HepG2 (cell line): ENCODE results near the gene EPHA4. TPM values are rescaled to one million over a fixed set of nuclear protein-coding genes. Genes with fewer than 3 reads are reported as not detected.

ENCODE experiments used
- ATAC-seq: fragments of 200-7000 bp; cut with Tn5 transposase; 3 replicates; pipeline ENCODE4 v1.9.1; 2020; ENCODE audit warnings: mild to moderate bottlenecking, moderate library complexity
- BruUV-seq: library from RNA; stranded (reverse); fragments of 400-500 nt; replicated peaks from 2 replicates; lab custom pipeline; 2021; lab: Mats Ljungman, UMichigan
- CTCF ChIA-PET: fragments of 300-600 bp; formaldehyde crosslinking; extraction: SDS; loops from one replicate; lab custom pipeline; 2021; ENCODE audit warnings: low total read pairs, inconsistent platforms, low intra/inter-chr PET ratio; lab: Yijun Ruan, JAX
- POLR2A ChIA-PET: fragments of 350-600 bp; sonication (Branson Sonifier 250); formaldehyde crosslinking; loops from one replicate; lab custom pipeline; 2020; ENCODE audit warnings: antibody characterized with exemption, inconsistent platforms; lab: Yijun Ruan, JAX
- DNase-seq: peaks from one replicate; pipeline ENCODE4 v3.0.0-alpha.2; 2015; ENCODE audit warnings: low spot score
- FAIRE-seq: peaks from 3 replicates; lab custom pipeline; 2011; peaks lifted over from hg19 to GRCh38; lab: Jason Lieb, UNC
- H2AFZ ChIP-seq: one replicate; pipeline ENCODE4 v1.6.1; 2011; ENCODE audit warnings: low read length, inconsistent platforms
- H3K27ac ChIP-seq: fragments of 300-600 bp; 3 replicates; pipeline ENCODE4 v1.8.0; 2011; ENCODE audit warnings: mixed run types, mild to moderate bottlenecking, mixed read lengths, low read length, inconsistent platforms; ENCODE audit not compliant: insufficient read depth; ENCODE audit errors: extremely low read length
- H3K27me3 ChIP-seq, 2 experiments: fragments of 200-600 bp in 1 of 2; 2 replicates in 1 of 2; 3 replicates in 1 of 2; pipeline versions ENCODE4 v1.6.0 to v1.8.0; 2011; ENCODE audit warnings: low read length in 2 of 2, mild to moderate bottlenecking in 2 of 2, moderate library complexity in 2 of 2, inconsistent platforms in 1 of 2; ENCODE audit not compliant: insufficient read depth in 2 of 2, control insufficient read depth in 1 of 2
- H3K36me3 ChIP-seq, 2 experiments: fragments of 200-600 bp in 1 of 2; replicated peaks in 1 of 2; 2 replicates in 1 of 2; 3 replicates in 1 of 2; pipeline versions ENCODE4 v1.5.1 to v1.8.0; 2011; ENCODE audit warnings: low read length in 2 of 2, inconsistent platforms in 1 of 2; ENCODE audit not compliant: insufficient read depth in 2 of 2, control insufficient read depth in 1 of 2
- H3K4me1 ChIP-seq: 2 replicates; pipeline ENCODE4 v1.5.1; 2012; ENCODE audit warnings: low read length, inconsistent platforms; ENCODE audit not compliant: insufficient read depth
- H3K4me2 ChIP-seq: 2 replicates; pipeline ENCODE4 v1.6.0; 2011; ENCODE audit warnings: low read depth, low read length, inconsistent platforms
- H3K4me3 ChIP-seq, 3 experiments: fragments of 200-600 bp in 1 of 3; sonication (generic), shearing (Covaris generic) in 1 of 3; replicated peaks in 1 of 3; 2 replicates each; pipeline ENCODE4 v1.5.1; 2011 to 2016; ENCODE audit warnings: low read length in 3 of 3, inconsistent platforms in 2 of 3, low read depth in 2 of 3, mild to moderate bottlenecking in 2 of 3, control low read depth in 1 of 3, mixed read lengths in 1 of 3; ENCODE audit not compliant: insufficient read depth in 1 of 3
- H3K79me2 ChIP-seq: one replicate; pipeline ENCODE4 v1.6.1; 2011; ENCODE audit warnings: low read length, inconsistent platforms; ENCODE audit not compliant: insufficient read depth
- H3K9ac ChIP-seq: 2 replicates; pipeline ENCODE4 v1.6.0; 2011; ENCODE audit warnings: mild to moderate bottlenecking, low read depth, low read length, inconsistent platforms; ENCODE audit not compliant: insufficient read depth
- H3K9me3 ChIP-seq: 2 replicates; pipeline ENCODE4 v1.5.1; 2012; ENCODE audit warnings: mild to moderate bottlenecking, low read length
- H4K20me1 ChIP-seq: 2 replicates; pipeline ENCODE4 v1.6.0; 2011; ENCODE audit warnings: inconsistent platforms, mild to moderate bottlenecking, low read length, moderate library complexity; ENCODE audit not compliant: insufficient read depth
- ESRRA ChIP-seq: sonication (generic); formaldehyde crosslinking; IDR thresholded peaks from 2 replicates; pipeline ENCODE4 v1.5.1; 2020; ENCODE audit warnings: mild to moderate bottlenecking, low read depth, missing genetic modification reagents
- ISX ChIP-seq: sonication (generic); formaldehyde crosslinking; conservative IDR thresholded peaks from 2 replicates; pipeline ENCODE4 v1.5.0; 2020; ENCODE audit warnings: missing genetic modification reagents
- RBM39 ChIP-seq: fragments of 200-400 bp; formaldehyde crosslinking; IDR thresholded peaks from one replicate; pipeline ENCODE4 v1.6.1; 2018; ENCODE audit warnings: antibody characterized with exemption, mild to moderate bottlenecking, low read depth, low read length; ENCODE audit not compliant: poor library complexity, severe bottlenecking
- SALL1 ChIP-seq: sonication (generic); formaldehyde crosslinking; IDR thresholded peaks from 2 replicates; pipeline ENCODE4 v1.8.0; 2022; ENCODE audit warnings: mild to moderate bottlenecking, missing genetic modification reagents
- TMF1 ChIP-seq: sonication (generic); formaldehyde crosslinking; IDR thresholded peaks from 2 replicates; pipeline ENCODE4 v1.8.1; 2022; ENCODE audit warnings: low read depth, missing genetic modification reagents
- ZBTB7B ChIP-seq: sonication (generic); formaldehyde crosslinking; IDR thresholded peaks from 2 replicates; pipeline ENCODE4 v1.4.0; 2020; ENCODE audit warnings: missing genetic modification reagents
- ZFP37 ChIP-seq: sonication (generic); formaldehyde crosslinking; IDR thresholded peaks from 2 replicates; pipeline ENCODE4 v1.4.0; 2020; ENCODE audit warnings: missing genetic modification reagents, borderline replicate concordance
- ZNF205 ChIP-seq: IDR thresholded peaks from 2 replicates; pipeline ENCODE4 v1.6.1; 2018; ENCODE audit warnings: missing biosample characterization, missing genetic modification reagents
- ZNF264 ChIP-seq: sonication (generic); formaldehyde crosslinking; IDR thresholded peaks from 2 replicates; pipeline ENCODE4 v1.4.0; 2020; ENCODE audit warnings: missing genetic modification reagents
- WGBS: methylation state at CpG from one replicate; pipeline ENCODE4 v1.1.6; 2017; ENCODE audit warnings: low lambda C conversion rate; 5-methylcytosine and 5-hydroxymethylcytosine counted together
- in situ Hi-C: cut with HindIII; loops from 2 replicates; pipeline ENCODE4 v1.10.0; 2017; ENCODE audit warnings: low pct_unique_long_range_greater_than_20kb; ENCODE audit not compliant: extremely low pct_ligation_motif_present
- intact Hi-C: fragments of 100-400 bp; cut with micrococcal nuclease; formaldehyde crosslinking; loops from one replicate; pipeline ENCODE4 v1.10.0; 2022; ENCODE audit not compliant: unreplicated experiment
- polyA plus RNA-seq, 8 experiments: library from polyadenylated mRNA; depleted of rRNA in 3 of 8; stranded (reverse) in 7 of 8; unstranded in 1 of 8; fragments of >200 nt; fragmentation: Illumina TruSeq in 4 of 8; extraction: Trizol in 4 of 8; gene quantifications; 2 replicates each; pipeline versions ENCODE4 v1.2.1 to v1.2.3, GENCODE V29; 2011 to 2016; ENCODE audit warnings: low read depth in 4 of 8, missing spikeins in 1 of 8, mixed read lengths in 1 of 8; ENCODE audit not compliant: insufficient read depth in 1 of 8
- total RNA-seq, 5 experiments: library from RNA; depleted of rRNA; stranded (reverse); fragments of >200 nt; fragmentation: Illumina TruSeq; extraction: Trizol; gene quantifications; 2 replicates each; pipeline ENCODE4 v1.2.3, GENCODE V29; 2016; ENCODE audit warnings: low read depth in 1 of 5
- TF ChIP-seq, protein P1 (sequence below): sonication (generic); formaldehyde crosslinking; IDR thresholded peaks from 2 replicates; pipeline ENCODE4 v1.5.0; 2020; ENCODE audit warnings: mild to moderate bottlenecking, missing genetic modification reagents, borderline replicate concordance
- TF ChIP-seq, protein P2 (sequence below): sonication (generic); formaldehyde crosslinking; IDR thresholded peaks from 2 replicates; pipeline ENCODE4 v1.5.0; 2020; ENCODE audit warnings: mild to moderate bottlenecking, missing genetic modification reagents

The EPHA4 gene
- total and polyA plus RNA-seq, 2 of the 13 experiments (the other 11 are each of a cell fraction or from before 2014, with no cell fraction given): not detected

DNA sequence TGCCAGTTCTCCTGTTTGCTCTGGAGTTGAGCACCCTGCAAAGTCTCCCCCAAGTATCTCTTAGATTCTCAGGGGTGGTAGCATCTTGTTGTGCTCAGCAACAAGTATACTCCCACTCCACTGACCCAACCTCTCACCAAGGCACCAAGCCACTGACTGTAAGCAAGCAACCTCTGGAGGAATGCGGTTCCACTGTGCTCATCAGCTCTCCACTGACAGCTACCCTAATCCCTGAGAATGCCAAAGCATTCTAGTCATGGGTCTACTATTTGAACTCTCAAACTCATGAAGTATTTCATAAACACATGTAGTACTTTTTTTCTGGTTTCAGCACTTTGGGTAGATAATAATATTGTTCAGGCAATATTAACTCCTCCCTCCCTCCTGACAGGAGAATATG lies 170.0 kb downstream of the EPHA4 start (continued):
- TF ChIP-seq, protein P1, sequence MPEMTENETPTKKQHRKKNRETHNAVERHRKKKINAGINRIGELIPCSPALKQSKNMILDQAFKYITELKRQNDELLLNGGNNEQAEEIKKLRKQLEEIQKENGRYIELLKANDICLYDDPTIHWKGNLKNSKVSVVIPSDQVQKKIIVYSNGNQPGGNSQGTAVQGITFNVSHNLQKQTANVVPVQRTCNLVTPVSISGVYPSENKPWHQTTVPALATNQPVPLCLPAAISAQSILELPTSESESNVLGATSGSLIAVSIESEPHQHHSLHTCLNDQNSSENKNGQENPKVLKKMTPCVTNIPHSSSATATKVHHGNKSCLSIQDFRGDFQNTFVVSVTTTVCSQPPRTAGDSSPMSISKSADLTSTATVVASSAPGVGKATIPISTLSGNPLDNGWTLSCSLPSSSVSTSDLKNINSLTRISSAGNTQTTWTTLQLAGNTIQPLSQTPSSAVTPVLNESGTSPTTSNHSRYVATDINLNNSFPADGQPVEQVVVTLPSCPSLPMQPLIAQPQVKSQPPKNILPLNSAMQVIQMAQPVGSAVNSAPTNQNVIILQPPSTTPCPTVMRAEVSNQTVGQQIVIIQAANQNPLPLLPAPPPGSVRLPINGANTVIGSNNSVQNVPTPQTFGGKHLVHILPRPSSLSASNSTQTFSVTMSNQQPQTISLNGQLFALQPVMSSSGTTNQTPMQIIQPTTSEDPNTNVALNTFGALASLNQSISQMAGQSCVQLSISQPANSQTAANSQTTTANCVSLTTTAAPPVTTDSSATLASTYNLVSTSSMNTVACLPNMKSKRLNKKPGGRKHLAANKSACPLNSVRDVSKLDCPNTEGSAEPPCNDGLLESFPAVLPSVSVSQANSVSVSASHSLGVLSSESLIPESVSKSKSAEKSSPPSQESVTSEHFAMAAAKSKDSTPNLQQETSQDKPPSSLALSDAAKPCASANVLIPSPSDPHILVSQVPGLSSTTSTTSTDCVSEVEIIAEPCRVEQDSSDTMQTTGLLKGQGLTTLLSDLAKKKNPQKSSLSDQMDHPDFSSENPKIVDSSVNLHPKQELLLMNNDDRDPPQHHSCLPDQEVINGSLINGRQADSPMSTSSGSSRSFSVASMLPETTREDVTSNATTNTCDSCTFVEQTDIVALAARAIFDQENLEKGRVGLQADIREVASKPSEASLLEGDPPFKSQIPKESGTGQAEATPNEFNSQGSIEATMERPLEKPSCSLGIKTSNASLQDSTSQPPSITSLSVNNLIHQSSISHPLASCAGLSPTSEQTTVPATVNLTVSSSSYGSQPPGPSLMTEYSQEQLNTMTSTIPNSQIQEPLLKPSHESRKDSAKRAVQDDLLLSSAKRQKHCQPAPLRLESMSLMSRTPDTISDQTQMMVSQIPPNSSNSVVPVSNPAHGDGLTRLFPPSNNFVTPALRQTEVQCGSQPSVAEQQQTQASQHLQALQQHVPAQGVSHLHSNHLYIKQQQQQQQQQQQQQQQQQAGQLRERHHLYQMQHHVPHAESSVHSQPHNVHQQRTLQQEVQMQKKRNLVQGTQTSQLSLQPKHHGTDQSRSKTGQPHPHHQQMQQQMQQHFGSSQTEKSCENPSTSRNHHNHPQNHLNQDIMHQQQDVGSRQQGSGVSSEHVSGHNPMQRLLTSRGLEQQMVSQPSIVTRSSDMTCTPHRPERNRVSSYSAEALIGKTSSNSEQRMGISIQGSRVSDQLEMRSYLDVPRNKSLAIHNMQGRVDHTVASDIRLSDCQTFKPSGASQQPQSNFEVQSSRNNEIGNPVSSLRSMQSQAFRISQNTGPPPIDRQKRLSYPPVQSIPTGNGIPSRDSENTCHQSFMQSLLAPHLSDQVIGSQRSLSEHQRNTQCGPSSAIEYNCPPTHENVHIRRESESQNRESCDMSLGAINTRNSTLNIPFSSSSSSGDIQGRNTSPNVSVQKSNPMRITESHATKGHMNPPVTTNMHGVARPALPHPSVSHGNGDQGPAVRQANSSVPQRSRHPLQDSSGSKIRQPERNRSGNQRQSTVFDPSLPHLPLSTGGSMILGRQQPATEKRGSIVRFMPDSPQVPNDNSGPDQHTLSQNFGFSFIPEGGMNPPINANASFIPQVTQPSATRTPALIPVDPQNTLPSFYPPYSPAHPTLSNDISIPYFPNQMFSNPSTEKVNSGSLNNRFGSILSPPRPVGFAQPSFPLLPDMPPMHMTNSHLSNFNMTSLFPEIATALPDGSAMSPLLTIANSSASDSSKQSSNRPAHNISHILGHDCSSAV (CRISPR knock-in tag): no peak
- no peak for TF ChIP-seq ZNF264 (CRISPR knock-in tag)

GRCh38 chr2:221400411-221400810 lies 171.7 kb downstream of the EPHA4 start:
- Histone ChIP-seq H3K27ac (no peak overlapping the region), H3K4me2 (no peak overlapping the region), H3K4me3 (no peak overlapping the region), H3K9me3 (no peaks in the 10 kb centered on the region), H3K9ac (no peak overlapping the region), H2AFZ (no peak overlapping the region), H3K36me3 (no peaks in the 10 kb centered on the region), H3K4me1 (no peaks in the 10 kb centered on the region), H4K20me1 (no peaks in the 10 kb centered on the region), H3K27me3 (no peaks in the 10 kb centered on the region), H3K79me2 (no peaks in the 10 kb centered on the region)
- BruUV-seq: no TSS peak
- FAIRE-seq (no peak), ATAC-seq (no peak), DNase-seq (no peak)
- 7% methylated on average over 4 of the region's 4 CpGs for WGBS
- POLR2A ChIA-PET: no interaction called here
- in situ Hi-C loops: no loop called here
- CTCF ChIA-PET: no interaction called here
- intact Hi-C loops: no loop called here
- TF ChIP-seq ESRRA (CRISPR knock-in tag) (no peak), ISX (CRISPR knock-in tag) (no peak), TMF1 (CRISPR knock-in tag) (no peak), SALL1 (CRISPR knock-in tag) (no peak), ZNF205 (CRISPR knock-in tag) (no peak), RBM39 (no peak), ZFP37 (CRISPR knock-in tag) (no peak), ZBTB7B (no peak)
- TF ChIP-seq, protein P2, sequence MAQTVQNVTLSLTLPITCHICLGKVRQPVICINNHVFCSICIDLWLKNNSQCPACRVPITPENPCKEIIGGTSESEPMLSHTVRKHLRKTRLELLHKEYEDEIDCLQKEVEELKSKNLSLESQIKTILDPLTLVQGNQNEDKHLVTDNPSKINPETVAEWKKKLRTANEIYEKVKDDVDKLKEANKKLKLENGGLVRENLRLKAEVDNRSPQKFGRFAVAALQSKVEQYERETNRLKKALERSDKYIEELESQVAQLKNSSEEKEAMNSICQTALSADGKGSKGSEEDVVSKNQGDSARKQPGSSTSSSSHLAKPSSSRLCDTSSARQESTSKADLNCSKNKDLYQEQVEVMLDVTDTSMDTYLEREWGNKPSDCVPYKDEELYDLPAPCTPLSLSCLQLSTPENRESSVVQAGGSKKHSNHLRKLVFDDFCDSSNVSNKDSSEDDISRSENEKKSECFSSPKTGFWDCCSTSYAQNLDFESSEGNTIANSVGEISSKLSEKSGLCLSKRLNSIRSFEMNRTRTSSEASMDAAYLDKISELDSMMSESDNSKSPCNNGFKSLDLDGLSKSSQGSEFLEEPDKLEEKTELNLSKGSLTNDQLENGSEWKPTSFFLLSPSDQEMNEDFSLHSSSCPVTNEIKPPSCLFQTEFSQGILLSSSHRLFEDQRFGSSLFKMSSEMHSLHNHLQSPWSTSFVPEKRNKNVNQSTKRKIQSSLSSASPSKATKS (CRISPR knock-in tag): no peak
